Hepatocyte (in vitro differentiated cells): ENCODE results near the gene TTN. TPM values are rescaled to one million over a fixed set of nuclear protein-coding genes. Genes with fewer than 3 reads are reported as not detected.

ENCODE experiments used
- DNase-seq: peaks from one replicate; pipeline ENCODE4 v3.0.0-alpha.2; 2016; ENCODE audit warnings: low spot score
- H2AFZ ChIP-seq: fragments of 200-600 bp; sonication (generic); 2 replicates; pipeline ENCODE4 v1.6.0; 2016; ENCODE audit warnings: antibody characterized with exemption, mild to moderate bottlenecking
- H3K27ac ChIP-seq: fragments of 200-600 bp; sonication (generic); 2 replicates; pipeline ENCODE4 v1.5.1; 2016; ENCODE audit warnings: mild to moderate bottlenecking
- H3K27me3 ChIP-seq: fragments of 200-600 bp; sonication (generic); 2 replicates; pipeline ENCODE4 v1.6.1; 2016
- H3K36me3 ChIP-seq: fragments of 200-600 bp; sonication (generic); replicated peaks from 2 replicates; pipeline ENCODE4 v1.5.1; 2016; ENCODE audit warnings: low read depth; ENCODE audit not compliant: insufficient read depth
- H3K4me1 ChIP-seq: fragments of 200-600 bp; sonication (generic); 2 replicates; pipeline ENCODE4 v1.5.1; 2016; ENCODE audit warnings: mild to moderate bottlenecking, moderate library complexity; ENCODE audit not compliant: insufficient read depth
- H3K4me2 ChIP-seq: fragments of 200-600 bp; sonication (generic); 2 replicates; pipeline ENCODE4 v1.6.0; 2016
- H3K4me3 ChIP-seq: fragments of 200-600 bp; sonication (generic); 2 replicates; pipeline ENCODE4 v1.5.1; 2016; ENCODE audit warnings: mild to moderate bottlenecking
- H3K79me2 ChIP-seq: fragments of 200-600 bp; sonication (generic); 2 replicates; pipeline ENCODE4 v1.6.0; 2017; ENCODE audit warnings: mild to moderate bottlenecking
- H3K9me2 ChIP-seq: fragments of 200-600 bp; sonication (generic); replicated peaks from 2 replicates; pipeline ENCODE4 v1.6.0; 2017; ENCODE audit warnings: mild to moderate bottlenecking; ENCODE audit not compliant: insufficient read depth
- H3K9me3 ChIP-seq: fragments of 200-600 bp; sonication (generic); 2 replicates; pipeline ENCODE4 v1.5.1; 2016; ENCODE audit warnings: low read depth, mild to moderate bottlenecking
- H4K20me1 ChIP-seq: fragments of 200-600 bp; sonication (generic); 2 replicates; pipeline ENCODE4 v1.6.0; 2016; ENCODE audit warnings: mild to moderate bottlenecking; ENCODE audit not compliant: insufficient read depth, poor library complexity, severe bottlenecking
- EZH2 ChIP-seq: fragments of 200-600 bp; sonication (generic); IDR thresholded peaks from 2 replicates; pipeline ENCODE4 v1.6.1; 2016; ENCODE audit warnings: antibody characterized with exemption, mild to moderate bottlenecking, borderline replicate concordance
- EZH2phosphoT487 ChIP-seq: fragments of 200-600 bp; sonication (generic); IDR thresholded peaks from one replicate; pipeline ENCODE4 v1.6.1; 2018; ENCODE audit warnings: antibody characterized with exemption, mild to moderate bottlenecking, low read depth, moderate library complexity; ENCODE audit not compliant: unreplicated experiment, severe bottlenecking
- WGBS: methylation state at CpG from one replicate; pipeline ENCODE4 v1.1.6; 2016; ENCODE audit warnings: low lambda C conversion rate; ENCODE audit errors: missing lambda C conversion rate; 5-methylcytosine and 5-hydroxymethylcytosine counted together
- polyA plus RNA-seq: library from polyadenylated mRNA; unstranded; fragments of >200 nt; fragmentation: Nextera tagmentation; extraction: Ambion mirVana; gene quantifications from 2 replicates; pipeline ENCODE4 v1.2.1, GENCODE V29; 2016
- total RNA-seq: library from RNA; depleted of rRNA; stranded (reverse); fragments of >200 nt; gene quantifications from 2 replicates; pipeline ENCODE4 v1.2.3, GENCODE V29; 2014
- TF ChIP-seq, protein P1 (sequence below): fragments of 200-600 bp; sonication (generic); IDR thresholded peaks from 2 replicates; pipeline ENCODE4 v1.5.1; 2016; ENCODE audit warnings: antibody characterized with exemption, mild to moderate bottlenecking; ENCODE audit not compliant: poor library complexity

Gene TTN
- total and polyA plus RNA-seq, 2 experiments from 2014 or later, result 5.4 to 6.4 TPM

DNA sequence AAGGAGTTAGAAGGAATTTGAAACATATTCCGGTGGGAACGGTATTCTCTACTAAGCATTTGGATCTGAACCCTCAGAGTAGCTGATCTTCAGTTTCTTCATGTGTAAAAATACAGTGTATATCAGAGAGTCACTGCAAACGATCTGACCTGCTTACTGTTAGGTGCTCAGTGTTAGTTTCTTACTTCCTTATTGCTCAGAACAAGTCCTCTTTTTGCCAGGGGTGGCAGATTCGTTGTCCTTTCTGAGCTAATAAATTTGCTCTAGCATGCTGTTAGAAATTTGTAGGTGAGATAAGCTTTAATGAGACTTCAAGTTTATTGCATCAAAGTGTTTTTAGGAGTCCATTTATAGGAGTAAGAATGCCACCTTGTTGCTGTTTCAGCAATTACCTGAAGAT is 311.2 kb downstream of the TTN start:
- H3K36me3 ChIP-seq, result peaks cover under 1% of the 10 kb centered on the region
- H3K9me2 ChIP-seq, result no peaks in the 10 kb centered on the region
- no peak overlapping the region for H3K27ac ChIP-seq
- no peaks in the 10 kb centered on the region for H3K27me3 ChIP-seq
- H3K9me3 ChIP-seq, result no peaks in the 10 kb centered on the region
- no peak overlapping the region for H2AFZ ChIP-seq
- no peak for TF ChIP-seq EZH2phosphoT487
- TF ChIP-seq, protein P1, sequence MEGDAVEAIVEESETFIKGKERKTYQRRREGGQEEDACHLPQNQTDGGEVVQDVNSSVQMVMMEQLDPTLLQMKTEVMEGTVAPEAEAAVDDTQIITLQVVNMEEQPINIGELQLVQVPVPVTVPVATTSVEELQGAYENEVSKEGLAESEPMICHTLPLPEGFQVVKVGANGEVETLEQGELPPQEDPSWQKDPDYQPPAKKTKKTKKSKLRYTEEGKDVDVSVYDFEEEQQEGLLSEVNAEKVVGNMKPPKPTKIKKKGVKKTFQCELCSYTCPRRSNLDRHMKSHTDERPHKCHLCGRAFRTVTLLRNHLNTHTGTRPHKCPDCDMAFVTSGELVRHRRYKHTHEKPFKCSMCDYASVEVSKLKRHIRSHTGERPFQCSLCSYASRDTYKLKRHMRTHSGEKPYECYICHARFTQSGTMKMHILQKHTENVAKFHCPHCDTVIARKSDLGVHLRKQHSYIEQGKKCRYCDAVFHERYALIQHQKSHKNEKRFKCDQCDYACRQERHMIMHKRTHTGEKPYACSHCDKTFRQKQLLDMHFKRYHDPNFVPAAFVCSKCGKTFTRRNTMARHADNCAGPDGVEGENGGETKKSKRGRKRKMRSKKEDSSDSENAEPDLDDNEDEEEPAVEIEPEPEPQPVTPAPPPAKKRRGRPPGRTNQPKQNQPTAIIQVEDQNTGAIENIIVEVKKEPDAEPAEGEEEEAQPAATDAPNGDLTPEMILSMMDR, result no peak
- TF ChIP-seq EZH2, result no peak
- H3K4me1 ChIP-seq, result no peaks in the 10 kb centered on the region
- no peak overlapping the region for H3K4me3 ChIP-seq
- no peaks in the 10 kb centered on the region for H4K20me1 ChIP-seq
- DNase-seq, result no peak
- H3K4me2 ChIP-seq, result no peak overlapping the region
- WGBS, result 90% methylated on average over 4 of the region's 4 CpGs
- no peaks in the 10 kb centered on the region for H3K79me2 ChIP-seq

GRCh38 chr2:178491612-178492011 is 315.6 kb downstream of the TTN start:
- 97% methylated on average over 6 of the region's 6 CpGs for WGBS
- no peaks in the 10 kb centered on the region for H3K36me3 ChIP-seq

GRCh38 chr2:178485356-178485755 is 321.9 kb downstream of the TTN start:
- Histone ChIP-seq H3K27ac (no peak overlapping the region), H4K20me1 (peaks cover 38% of the 10 kb centered on the region), H3K4me2 (no peak overlapping the region), H3K36me3 (no peaks in the 10 kb centered on the region), H3K4me3 (no peak overlapping the region), H3K79me2 (peaks cover 88% of the 10 kb centered on the region), H3K9me3 (no peaks in the 10 kb centered on the region), H2AFZ (no peak overlapping the region), H3K4me1 (peaks cover 26% of the 10 kb centered on the region), H3K9me2 (no peaks in the 10 kb centered on the region), H3K27me3 (no peaks in the 10 kb centered on the region)
- no peak for DNase-seq
- no peak for TF ChIP-seq EZH2
- no peak for TF ChIP-seq EZH2phosphoT487
- TF ChIP-seq, protein P1, result no peak
- 66% methylated on average over 3 of the region's 3 CpGs for WGBS

More at GRCh38 chr2:178491612-178492011, 315.6 kb downstream of the TTN start:
- Histone ChIP-seq H3K9me2 (no peaks in the 10 kb centered on the region), H2AFZ (no peak overlapping the region), H3K4me1 (no peaks in the 10 kb centered on the region), H3K4me2 (no peak overlapping the region), H3K4me3 (no peak overlapping the region), H3K79me2 (peaks cover 29% of the 10 kb centered on the region), H4K20me1 (peaks cover 6% of the 10 kb centered on the region), H3K27me3 (no peaks in the 10 kb centered on the region), H3K9me3 (no peaks in the 10 kb centered on the region), H3K27ac (no peak overlapping the region)
- no peak for DNase-seq
- TF ChIP-seq, protein P1, result no peak
- TF ChIP-seq EZH2, result no peak
- TF ChIP-seq EZH2phosphoT487, result no peak
